Fibroblast of upper back skin (primary cell): ENCODE measurements around the gene LIPH.
"Not testable (repeated sequence)": the region's sequence is repeated elsewhere in the genome, so short reads cannot be mapped to it uniquely, and the experiment has no call there.

Experiments
- DNase-seq: peaks from one replicate; pipeline ENCODE4 v3.0.0-alpha.2; 2013

Gene LIPH

DNA sequence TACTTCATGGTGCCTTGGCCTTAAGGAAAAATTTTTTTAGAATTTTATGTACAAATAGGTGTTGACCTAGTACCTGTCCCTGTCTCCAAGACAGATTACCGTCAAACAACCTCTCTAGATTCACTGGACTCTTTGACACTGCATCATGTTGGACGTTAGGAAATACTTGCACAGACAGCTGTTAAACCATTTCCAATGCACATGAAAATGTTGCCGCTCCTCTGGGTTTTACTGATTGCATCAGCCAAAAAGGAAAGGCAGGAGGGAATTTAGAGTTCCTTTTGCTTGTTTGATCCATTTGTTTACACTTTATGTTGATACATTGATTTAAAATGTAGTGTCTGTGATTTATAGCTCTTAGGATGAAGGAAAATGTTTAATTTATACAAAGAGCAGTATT, 68.1 kb downstream of the LIPH start:
- no peak for DNase-seq

DNA sequence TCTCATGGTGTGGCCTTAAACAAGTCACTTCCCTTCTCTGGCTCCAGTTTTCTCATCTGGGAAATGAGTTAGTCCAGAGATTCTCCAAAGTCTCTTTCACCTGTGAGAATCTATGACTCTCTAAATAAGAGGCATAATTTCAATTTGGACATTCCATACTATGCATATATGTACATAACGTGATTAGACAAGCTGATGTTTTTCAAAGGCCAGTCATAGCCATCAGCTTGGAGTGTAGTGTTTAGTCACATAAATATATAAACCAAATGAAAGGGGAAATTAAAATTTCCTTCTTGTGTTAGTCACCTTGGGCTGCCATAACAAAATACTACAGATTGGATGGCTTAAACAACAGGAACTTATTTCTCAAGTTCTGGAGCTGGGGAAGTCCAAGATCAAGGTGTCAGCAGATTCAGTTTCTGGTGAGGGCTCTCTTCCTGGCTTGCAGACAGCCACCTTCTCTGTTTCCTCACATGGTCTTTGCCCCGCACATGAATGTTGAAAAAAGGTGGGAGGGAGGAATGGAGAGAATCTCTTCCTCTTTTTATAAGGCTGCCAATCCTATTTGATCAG, 72.9 kb downstream of the LIPH start:
- no peak for DNase-seq

DNA sequence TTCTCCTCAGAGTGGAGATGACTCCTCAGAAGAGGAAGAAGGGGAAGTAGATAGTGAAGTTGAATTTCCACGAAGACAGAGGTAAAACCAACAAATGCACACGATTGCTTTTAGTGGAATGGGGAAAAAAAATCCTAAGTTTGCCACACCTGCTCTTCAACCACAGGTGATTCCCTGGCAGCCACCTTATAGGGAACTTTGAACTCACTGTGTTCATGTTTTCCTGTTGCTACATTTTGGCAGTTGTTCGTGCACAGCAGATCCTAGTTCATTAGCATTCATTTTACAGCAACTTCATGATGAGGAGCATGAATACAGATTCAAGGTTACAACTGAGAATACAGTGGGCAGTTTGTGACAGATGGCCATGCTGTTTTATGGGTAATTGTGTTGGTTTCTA, 75.1 kb downstream of the LIPH start:
- no peak for DNase-seq

DNA sequence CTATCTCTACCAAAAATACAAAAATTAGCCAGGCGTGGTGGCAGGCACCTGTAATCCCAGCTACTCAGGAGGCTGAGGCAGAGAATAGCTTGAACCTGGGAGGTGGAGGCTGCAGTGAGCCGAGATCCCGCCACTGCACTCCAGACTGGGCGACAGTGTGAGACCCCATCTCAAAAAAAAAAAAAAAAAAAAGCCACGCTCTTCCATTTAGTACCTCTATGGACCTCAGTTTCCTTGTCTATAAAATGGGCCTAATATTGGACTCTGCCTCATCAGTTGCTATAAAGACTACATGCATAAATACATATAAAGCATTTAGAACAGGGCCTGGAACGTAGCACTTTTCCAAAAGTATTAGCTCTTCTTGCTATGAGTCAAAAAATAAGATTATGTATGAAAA, 77.5 kb downstream of the LIPH start:
- DNase-seq: not testable (repeated sequence)

DNA sequence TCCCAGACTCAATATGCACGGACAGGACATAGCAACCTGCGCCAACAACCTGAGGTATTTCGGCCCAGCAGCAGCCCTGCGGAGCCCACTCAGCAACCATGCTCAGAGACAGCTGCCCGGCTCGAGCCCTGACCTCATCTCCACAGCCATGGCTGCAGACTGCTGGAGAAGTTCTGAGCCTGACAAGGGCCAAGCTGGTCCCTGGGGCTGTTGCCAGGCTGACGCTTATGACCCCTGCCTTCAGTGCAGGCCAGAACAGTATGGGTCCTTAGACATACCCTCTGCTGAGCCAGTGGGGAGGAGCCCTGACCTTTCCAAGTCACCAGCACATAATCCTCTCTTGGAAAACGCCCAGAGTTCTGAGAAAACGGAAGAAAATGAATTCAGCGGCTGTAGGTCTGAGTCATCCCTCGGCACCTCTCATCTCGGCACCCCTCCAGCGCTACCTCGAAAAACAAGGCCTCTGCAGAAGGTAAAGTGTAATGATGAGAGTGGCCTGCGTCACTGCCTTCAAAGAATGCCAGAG, 79.0 kb downstream of the LIPH start:
- no peak for DNase-seq

DNA sequence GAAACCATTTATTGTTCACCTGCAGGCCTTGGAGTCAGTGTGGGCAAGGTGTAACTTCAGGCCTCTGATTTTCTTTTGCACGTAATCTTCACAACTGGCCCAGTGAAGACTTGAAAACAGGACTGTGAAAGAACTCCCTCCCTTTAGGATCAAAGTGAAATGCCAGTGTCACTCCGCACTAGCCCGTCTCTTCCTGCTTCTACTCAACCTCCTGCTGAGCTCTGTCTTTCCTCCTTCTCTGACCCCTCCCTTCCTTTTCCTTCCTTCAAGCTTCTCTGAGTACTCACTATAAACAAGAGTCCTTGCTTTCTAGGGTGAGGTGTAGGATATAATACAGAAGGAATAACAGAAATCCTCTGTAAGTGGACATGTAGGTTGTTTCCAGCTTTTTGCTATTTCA, 82.1 kb downstream of the LIPH start:
- DNase-seq: no peak

DNA sequence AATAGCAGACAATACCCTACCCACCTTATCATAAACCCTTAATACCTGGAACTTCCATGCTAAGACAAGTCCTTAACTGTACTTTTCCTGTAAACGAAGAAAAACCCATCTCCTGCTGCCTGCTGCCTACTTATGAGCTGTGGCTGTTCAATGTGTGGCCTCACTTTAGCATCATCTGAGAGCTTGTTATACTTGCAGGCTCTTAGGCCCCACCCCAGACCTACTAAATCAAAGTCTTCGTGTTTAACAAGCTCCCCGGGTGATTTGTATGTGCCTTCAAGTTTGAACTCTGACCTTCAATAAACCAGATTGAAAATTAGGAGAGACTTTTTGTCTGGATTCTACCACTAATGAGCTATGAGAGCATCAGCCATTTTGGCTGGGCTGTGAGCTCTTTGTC, 82.8 kb downstream of the LIPH start:
- DNase-seq: no peak

DNA sequence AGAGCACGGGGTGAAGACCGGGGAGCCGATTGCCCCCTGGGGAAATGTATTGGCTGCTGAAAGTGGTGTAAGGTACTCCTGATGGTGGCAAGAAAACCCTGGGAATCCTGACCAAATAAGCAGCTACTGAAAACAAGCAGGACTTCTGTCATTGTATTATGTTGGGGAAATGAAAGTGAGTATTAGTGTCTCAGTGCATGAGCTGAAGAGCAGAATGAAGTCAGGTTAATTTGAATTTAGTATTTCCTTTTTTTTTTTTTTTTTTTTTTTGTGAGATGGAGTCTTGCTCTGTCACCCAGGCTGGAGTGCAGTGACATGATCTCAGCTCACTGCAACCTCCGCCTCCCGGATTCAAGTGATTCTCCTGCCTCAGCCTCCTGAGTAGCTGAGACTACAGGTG, 86.3 kb downstream of the LIPH start:
- DNase-seq: not testable (repeated sequence)

DNA sequence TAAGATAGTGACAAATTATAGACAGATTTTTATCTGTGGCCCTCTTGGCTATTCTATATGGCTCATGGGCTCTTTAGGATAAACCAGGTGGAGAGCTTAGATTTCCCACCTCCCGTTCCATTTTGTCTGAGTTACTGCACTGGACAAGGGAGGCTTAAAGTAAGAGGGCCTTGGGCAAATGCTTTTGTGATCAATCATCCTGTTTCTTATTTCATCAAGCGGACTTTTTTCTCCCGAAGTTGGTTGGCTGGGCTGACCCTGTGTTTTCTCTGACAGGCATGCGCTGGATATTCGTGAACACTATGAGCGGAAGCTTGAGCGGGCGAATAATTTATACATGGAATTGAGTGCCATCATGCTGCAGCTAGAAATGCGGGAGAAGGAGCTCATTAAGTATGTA, 86.9 kb downstream of the LIPH start:
- DNase-seq: no peak

DNA sequence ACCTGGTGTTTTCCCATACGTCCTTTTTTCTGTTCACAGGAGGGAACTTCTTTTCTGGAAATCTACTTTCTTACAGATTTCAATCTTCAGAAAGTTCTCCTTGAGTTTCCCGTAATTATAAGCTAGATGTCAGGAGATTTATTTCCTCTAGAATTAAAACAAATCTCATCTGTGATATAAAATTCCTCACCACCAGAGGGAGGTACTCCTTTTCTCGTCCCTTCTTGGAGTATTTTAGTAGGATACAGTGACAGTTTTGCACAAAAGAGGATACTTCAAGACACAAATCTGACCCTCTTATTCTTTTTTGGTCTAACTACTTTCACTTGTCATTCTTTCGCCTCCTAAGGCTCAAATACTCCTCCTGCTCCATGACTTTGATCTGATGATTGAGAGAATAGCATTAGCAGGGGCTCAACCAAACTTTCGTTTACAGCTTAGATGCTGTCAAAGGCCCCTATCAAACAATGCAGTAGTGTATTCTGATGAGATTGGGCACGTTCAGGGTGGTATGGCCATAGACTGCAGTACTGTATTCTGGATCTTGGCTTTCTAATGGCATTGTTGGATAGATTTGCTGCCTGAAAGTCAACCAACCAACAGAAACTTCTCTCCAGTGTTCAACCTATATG, 91.6 kb downstream of the LIPH start:
- DNase-seq: peak; percentile 2

DNA sequence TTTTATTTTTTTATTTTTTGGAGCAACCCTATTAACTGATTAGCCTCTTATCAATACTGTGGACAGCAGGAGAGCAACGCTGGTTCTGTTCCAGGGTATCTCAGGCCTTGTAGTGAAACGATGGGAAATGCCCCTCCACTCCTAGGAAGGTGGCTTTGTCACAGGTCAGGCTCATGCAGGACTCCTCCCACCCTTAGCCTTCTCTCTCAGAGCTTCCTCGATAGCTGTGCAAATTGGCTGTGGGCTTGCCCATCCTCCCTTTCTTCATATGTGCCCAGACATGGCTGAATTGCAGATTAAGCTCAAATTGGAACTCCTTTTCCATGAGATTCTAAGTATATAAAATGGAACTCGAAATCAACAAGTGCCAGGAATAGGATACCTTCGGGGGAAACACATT, 92.1 kb downstream of the LIPH start:
- no peak for DNase-seq

DNA sequence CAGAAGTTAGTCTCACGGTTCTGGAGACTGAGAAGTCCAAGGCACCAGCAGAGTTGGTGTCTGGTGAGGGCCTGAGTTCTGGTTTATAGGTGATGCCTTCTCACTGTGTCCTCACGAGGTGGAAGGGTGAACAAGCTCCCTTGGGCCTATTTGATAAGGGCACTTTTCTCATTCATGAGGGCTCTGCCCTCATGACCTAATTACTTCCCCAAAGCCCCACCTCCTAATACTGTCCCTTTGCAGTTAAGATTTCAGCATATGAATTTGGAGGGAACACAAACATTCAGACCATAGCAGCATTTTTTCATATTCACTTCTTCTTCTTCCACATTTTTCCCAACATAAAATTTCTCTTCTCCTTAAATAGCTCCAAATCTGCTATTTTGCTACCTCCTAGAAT, 95.0 kb downstream of the LIPH start:
- no peak for DNase-seq
